ENCODE measurements around the gene RCAN3.
"Not testable (repeated sequence)": the region's sequence is repeated elsewhere in the genome, so short reads cannot be mapped to it uniquely, and the experiment has no call there.

The RCAN3 gene

DNA sequence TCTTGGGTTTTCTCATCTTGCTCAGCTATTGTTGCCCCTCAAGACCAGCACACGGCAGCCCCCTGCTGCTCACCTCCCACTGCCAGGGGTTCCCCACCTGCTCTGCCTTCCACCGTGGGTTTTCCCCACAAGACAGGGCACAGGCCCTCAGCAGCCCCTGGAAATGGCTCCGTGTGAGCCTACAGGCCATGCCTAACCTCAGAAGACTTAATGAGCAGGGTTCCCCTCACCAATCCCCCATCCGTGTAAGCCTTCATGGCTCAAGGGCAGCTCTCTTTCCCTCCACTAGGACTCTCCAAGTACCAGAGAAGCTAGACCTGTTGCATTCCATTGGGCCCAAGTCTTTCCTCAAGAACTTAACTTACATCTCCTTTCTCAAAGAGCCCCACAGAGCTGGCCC, 18.4 kb upstream of the RCAN3 start:
- TF ChIP-seq, protein P1, sequence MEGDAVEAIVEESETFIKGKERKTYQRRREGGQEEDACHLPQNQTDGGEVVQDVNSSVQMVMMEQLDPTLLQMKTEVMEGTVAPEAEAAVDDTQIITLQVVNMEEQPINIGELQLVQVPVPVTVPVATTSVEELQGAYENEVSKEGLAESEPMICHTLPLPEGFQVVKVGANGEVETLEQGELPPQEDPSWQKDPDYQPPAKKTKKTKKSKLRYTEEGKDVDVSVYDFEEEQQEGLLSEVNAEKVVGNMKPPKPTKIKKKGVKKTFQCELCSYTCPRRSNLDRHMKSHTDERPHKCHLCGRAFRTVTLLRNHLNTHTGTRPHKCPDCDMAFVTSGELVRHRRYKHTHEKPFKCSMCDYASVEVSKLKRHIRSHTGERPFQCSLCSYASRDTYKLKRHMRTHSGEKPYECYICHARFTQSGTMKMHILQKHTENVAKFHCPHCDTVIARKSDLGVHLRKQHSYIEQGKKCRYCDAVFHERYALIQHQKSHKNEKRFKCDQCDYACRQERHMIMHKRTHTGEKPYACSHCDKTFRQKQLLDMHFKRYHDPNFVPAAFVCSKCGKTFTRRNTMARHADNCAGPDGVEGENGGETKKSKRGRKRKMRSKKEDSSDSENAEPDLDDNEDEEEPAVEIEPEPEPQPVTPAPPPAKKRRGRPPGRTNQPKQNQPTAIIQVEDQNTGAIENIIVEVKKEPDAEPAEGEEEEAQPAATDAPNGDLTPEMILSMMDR (IDR thresholded peaks at IDR 0.05; ENCODE audit: low read length, missing control alignments), result no peak
- no peak for DNase-seq (ENCODE audit: low read depth)
- no peak overlapping the region for H3K4me3 ChIP-seq (replicated peaks; ENCODE audit: low read depth, low read length)

GRCh38 chr1:24486331-24487065, 16.1 kb upstream of the RCAN3 start:
- TF ChIP-seq, protein P1 (IDR thresholded peaks at IDR 0.05; ENCODE audit: low read length, missing control alignments), result no peak
- no peak overlapping the region for H3K4me3 ChIP-seq (replicated peaks; ENCODE audit: low read depth, low read length)
- no peak for DNase-seq (ENCODE audit: low read depth)

DNA sequence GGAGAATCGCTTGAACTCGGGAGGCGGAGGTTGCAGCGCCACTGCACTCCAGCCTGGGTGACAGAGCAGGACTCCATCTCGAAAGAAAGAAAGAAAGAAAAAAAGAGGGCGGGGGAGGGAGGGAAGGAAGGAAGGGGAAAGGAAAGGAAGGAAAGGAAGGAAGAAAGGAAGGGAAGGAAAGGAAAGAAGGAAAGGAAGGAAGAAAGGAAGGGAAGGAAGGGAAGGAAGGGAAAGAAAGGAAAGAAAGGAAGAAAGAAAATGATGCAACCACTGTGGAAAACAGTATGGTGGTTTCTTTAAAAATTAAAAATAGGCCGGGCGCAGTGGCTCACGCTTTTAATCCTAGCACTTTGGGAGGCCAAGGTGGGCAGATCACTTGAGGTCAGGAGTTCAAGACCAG, 15.2 kb upstream of the RCAN3 start:
- no peak overlapping the region for H3K4me3 ChIP-seq (replicated peaks; ENCODE audit: low read depth, low read length)
- DNase-seq (ENCODE audit: low read depth), result no peak
- TF ChIP-seq, protein P1 (IDR thresholded peaks at IDR 0.05; ENCODE audit: low read length, missing control alignments), result no peak

DNA sequence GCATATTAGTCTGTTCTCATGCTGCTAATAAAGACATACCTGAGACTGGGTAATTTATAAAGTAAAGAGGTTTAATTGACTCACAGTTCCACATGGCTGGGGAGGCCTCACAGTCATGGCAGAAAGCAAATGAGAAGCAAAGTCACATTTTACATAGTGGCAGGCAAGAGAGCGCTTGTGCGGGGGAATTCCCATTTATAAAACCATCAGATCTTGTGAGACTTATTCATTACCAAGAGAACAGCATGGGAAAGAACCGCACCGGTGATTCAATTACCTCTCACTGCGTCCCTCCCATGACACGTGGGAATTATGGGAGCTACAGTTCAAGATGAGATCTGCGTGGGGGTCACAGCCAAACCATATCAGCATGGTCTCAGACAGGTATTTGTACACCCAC, 14.5 kb upstream of the RCAN3 start:
- DNase-seq (ENCODE audit: low read depth); H3K4me3 ChIP-seq (replicated peaks; ENCODE audit: low read depth, low read length): not testable (repeated sequence)

DNA sequence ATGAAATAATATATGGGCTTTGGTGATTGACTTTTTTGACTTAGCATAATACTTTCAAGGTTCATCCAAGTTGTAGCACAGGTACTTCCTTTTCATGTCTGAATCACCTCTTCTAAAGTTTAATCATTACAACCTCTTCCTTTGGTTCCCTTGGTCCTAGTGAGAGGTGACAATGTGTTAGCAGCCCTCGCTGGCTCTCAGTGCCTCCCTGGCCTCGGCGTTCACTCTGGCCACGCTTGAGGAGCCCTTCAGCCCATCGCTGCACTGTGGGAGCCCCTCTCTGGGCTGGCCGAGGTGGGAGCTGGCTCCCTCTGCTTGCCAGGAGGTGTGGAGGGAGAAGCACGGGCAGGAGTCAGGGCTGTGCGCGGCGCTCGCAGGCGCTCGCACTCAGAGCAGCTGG, 13.0 kb upstream of the RCAN3 start:
- H3K4me3 ChIP-seq (replicated peaks; ENCODE audit: low read depth, low read length), result no peak overlapping the region
- TF ChIP-seq, protein P1 (IDR thresholded peaks at IDR 0.05; ENCODE audit: low read length, missing control alignments), result no peak
- DNase-seq (ENCODE audit: low read depth), result no peak

- TF ChIP-seq, protein P1 (IDR thresholded peaks at IDR 0.05; ENCODE audit: low read length, missing control alignments), result no peak
- no peak overlapping the region for H3K4me3 ChIP-seq (replicated peaks; ENCODE audit: low read depth, low read length)
- DNase-seq (ENCODE audit: low read depth), result no peak
Observed at GRCh38 chr1:24490101-24490781, 12.4 kb upstream of the RCAN3 start.

DNA sequence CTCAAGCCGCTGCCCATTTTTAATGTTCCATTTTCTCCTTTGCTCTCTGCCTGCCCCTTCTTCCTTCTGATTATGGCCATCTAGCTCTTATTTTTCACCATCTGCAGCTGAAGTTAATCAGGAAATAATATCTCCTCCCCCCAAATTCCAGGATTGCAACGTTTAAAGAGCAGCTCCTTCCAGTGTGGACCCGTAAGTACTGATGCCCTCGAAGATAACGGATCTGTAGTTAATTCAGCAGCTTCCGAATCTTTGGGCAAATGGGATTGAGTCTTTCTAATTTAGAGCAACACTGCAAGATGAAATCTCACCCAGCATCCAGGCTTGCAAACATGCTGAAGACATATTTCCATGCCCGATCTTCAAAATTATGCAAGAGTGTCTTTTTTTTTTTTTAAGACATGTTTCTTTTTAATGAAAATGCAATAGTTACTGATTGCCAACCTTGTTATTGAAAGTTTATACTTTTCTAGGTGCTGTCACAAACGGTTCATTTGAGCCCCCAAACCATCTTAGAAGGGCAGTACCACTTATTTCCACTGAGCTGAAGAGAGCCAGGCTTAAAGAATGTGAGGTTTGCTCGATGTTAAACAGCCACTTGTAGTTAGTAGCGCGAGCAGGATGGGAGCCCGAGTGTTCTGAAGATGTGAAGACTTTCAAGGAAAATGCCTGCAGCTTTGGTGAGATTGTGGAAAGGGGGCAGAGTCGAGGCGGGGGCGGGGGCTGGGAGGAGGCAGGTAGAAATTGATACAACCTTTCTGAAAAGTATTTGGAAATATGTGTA, 10.9 kb upstream of the RCAN3 start:
- DNase-seq (ENCODE audit: low read depth), result no peak

GRCh38 chr1:24492935-24493334, 9.7 kb upstream of the RCAN3 start:
- not testable (repeated sequence) for H3K4me3 ChIP-seq (replicated peaks; ENCODE audit: low read depth, low read length); DNase-seq (ENCODE audit: low read depth)

More for the DNA sequence above, 10.9 kb upstream of the RCAN3 start:
- H3K4me3 ChIP-seq (replicated peaks; ENCODE audit: low read depth, low read length), result no peak overlapping the region
- TF ChIP-seq, protein P1 (IDR thresholded peaks at IDR 0.05; ENCODE audit: low read length, missing control alignments), result no peak

Measured in fibroblast of pulmonary artery (primary cell).